H1 (cell line): Measurements from ENCODE around the gene PLLP. TPM values are rescaled to one million over a fixed set of nuclear protein-coding genes. Genes with fewer than 3 reads are reported as not detected.

Experiments
- BRCA1 ChIP-seq: IDR thresholded peaks from 2 replicates; pipeline ENCODE4 v1.6.1; 2012; ENCODE audit warnings: low read depth, low read length, improper control_type of control experiment
- CBX8 ChIP-seq: fragments of 300-800, 300-1000 bp; sonication (generic); IDR thresholded peaks from 2 replicates; pipeline ENCODE4 v1.7.1; 2016; ENCODE audit warnings: low read depth, low read length, borderline replicate concordance
- RFX5 ChIP-seq: IDR thresholded peaks from 2 replicates; pipeline ENCODE4 v1.6.1; 2011; ENCODE audit warnings: low read depth, low read length, improper control_type of control experiment, borderline replicate concordance
- TAF7 ChIP-seq: optimal IDR thresholded peaks from 2 replicates; pipeline ENCODE3; 2011; ENCODE audit warnings: low read depth, mild to moderate bottlenecking, inconsistent platforms, low read length, moderate library complexity, borderline replicate concordance
- YY1 ChIP-seq: IDR thresholded peaks from 2 replicates; pipeline ENCODE4 v1.6.1; 2011; ENCODE audit warnings: low read depth, mild to moderate bottlenecking, low read length
- polyA plus RNA-seq, 7 experiments: library from polyadenylated mRNA; depleted of rRNA in 3 of 7; stranded (reverse) in 5 of 7; unstranded in 2 of 7; fragments of >200 nt in 5 of 7; fragments of 200-250 nt in 2 of 7; gene quantifications; 1 replicate in 5 of 7; 2 replicates in 1 of 7; 4 replicates in 1 of 7; pipeline versions ENCODE4 v1.2.1 to v1.2.3, GENCODE V29; 2011 to 2013; ENCODE audit warnings: missing spikeins in 2 of 7, mixed read lengths in 2 of 7
- total RNA-seq: library from RNA; stranded (reverse); fragmentation: NEBNext Ultra II Directional; extraction: Animal tissue kit (Norgen Biotek cat#: 25700); gene quantifications from 2 replicates; pipeline ENCODE4 v1.2.1, GENCODE V29; 2021

The PLLP gene
- total and polyA plus RNA-seq, 2 of the 8 experiments (the other 6 are each of a cell fraction or from before 2014, with no cell fraction given), result 2.9 to 10.6 TPM

DNA sequence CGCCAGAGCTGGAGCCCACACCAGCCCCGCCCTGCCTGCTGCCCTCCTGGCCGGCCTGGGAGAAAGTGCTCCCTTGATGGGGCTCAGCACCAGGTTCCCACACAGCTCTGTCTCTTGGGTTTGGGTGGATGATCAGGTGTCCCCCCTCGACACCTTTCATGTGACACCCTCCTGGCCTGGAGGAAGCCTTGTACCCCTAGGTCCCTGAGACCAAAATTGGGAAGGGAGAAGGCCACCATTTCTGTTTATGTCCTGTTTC is 19.4 kb upstream of the PLLP start (continued):
- no peak for TF ChIP-seq RFX5
- no peak for TF ChIP-seq YY1
- no peak for TF ChIP-seq BRCA1
- no peak for TF ChIP-seq TAF7
- no peak for TF ChIP-seq CBX8
